Measurements from ENCODE around the gene SAP25. TPM values are rescaled to one million over a fixed set of nuclear protein-coding genes. Genes with fewer than 3 reads are reported as not detected.
A peak's percentile ranks its signal among the peaks of the same experiment; 100 is the strongest.

Gene SAP25
- total and polyA plus RNA-seq, 2 experiments from 2014 or later = 1.8 TPM; not detected in 1

DNA sequence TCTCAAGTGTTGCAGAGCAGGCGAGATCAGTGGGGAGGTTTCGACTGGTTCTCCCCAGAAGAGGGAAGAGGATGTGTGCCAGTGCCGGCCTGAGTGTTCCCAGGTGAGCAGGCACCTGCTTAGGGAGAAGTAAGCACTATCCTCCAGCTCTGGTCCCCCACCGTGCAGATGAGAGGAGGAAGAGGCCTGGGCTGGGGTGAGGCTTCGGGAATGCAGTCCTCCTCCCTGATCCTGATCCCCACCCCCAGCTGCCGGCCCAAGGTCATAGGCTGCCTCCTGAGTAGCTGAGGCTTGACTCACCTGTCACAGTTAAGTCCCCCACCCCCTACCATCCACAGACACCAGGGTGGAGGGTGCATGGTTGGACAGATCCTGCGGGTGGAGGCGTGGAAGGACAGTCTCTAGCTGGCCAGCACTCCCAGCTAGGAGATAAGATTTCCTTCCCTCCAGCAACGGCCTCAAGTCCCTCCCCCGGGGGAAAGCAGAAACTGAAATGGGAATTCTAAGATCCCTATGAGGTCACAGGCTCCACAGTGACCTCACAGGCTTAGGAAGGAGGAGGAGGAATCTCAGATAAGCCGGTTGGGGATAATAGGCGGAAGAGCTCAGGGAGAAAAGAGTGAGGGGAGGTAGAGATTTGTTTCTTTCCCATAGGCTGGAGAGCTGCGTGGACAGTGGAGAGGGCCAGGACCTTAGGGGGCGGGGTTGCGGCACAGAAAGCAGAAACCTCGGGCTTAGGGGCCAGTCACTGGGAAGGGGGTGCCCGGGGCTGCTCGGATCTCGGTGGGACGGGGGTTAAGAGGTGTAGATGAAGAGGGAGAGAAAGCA, 11.2 kb upstream of the SAP25 start:
- H3K9me3 ChIP-seq (ENCODE audit: low read depth) = no peaks in the 10 kb centered on the region
- H4K20me1 ChIP-seq (ENCODE audit: insufficient read depth, poor library complexity, severe bottlenecking) = peaks cover 17% of the 10 kb centered on the region
- peaks cover 35% of the 10 kb centered on the region for H3K79me2 ChIP-seq
- H3K4me3 ChIP-seq = peak overlapping the region; percentile 36
- H3K36me3 ChIP-seq (replicated peaks; ENCODE audit: insufficient read depth, low read depth) = no peaks in the 10 kb centered on the region
- peaks cover 26% of the 10 kb centered on the region for H3K4me1 ChIP-seq (ENCODE audit: insufficient read depth)
- no peaks in the 10 kb centered on the region for H3K27me3 ChIP-seq
- 2% methylated on average over 14 of the region's 20 CpGs for WGBS (ENCODE audit: low lambda C conversion rate, missing lambda C conversion rate)
- peak overlapping the region; percentile 89 for H3K4me2 ChIP-seq
- H3K27ac ChIP-seq = peak overlapping the region; percentile 92
- H3K9me2 ChIP-seq (replicated peaks; ENCODE audit: insufficient read depth) = no peaks in the 10 kb centered on the region
- TF ChIP-seq EZH2phosphoT487 (IDR thresholded peaks at IDR 0.05; ENCODE audit: low read depth, severe bottlenecking, unreplicated experiment) (no peak), CTCF (IDR thresholded peaks at IDR 0.05; ENCODE audit: poor library complexity) (no peak), EZH2 (IDR thresholded peaks at IDR 0.05; ENCODE audit: borderline replicate concordance) (no peak)
- H2AFZ ChIP-seq = no peak overlapping the region
- peak; percentile 89 for DNase-seq (ENCODE audit: low spot score)

- no peaks in the 10 kb centered on the region for H3K36me3 ChIP-seq (replicated peaks; ENCODE audit: insufficient read depth, low read depth)
- no peak for TF ChIP-seq EZH2phosphoT487 (IDR thresholded peaks at IDR 0.05; ENCODE audit: low read depth, severe bottlenecking, unreplicated experiment)
- TF ChIP-seq CTCF (IDR thresholded peaks at IDR 0.05; ENCODE audit: poor library complexity) = no peak
- no peak for TF ChIP-seq EZH2 (IDR thresholded peaks at IDR 0.05; ENCODE audit: borderline replicate concordance)
- peak overlapping the region; percentile 92 for H3K27ac ChIP-seq
- no peaks in the 10 kb centered on the region for H3K9me2 ChIP-seq (replicated peaks; ENCODE audit: insufficient read depth)
- peaks cover 35% of the 10 kb centered on the region for H3K79me2 ChIP-seq
- no peaks in the 10 kb centered on the region for H3K9me3 ChIP-seq (ENCODE audit: low read depth)
- H3K4me2 ChIP-seq = peak overlapping the region; percentile 89
- H3K27me3 ChIP-seq = no peaks in the 10 kb centered on the region
- H4K20me1 ChIP-seq (ENCODE audit: insufficient read depth, poor library complexity, severe bottlenecking) = peaks cover 17% of the 10 kb centered on the region
- H3K4me3 ChIP-seq = peak overlapping the region; percentile 36
- H3K4me1 ChIP-seq (ENCODE audit: insufficient read depth) = peaks cover 24% of the 10 kb centered on the region
- peak; percentile 72 for DNase-seq (ENCODE audit: low spot score)
- no peak overlapping the region for H2AFZ ChIP-seq
- 62% methylated on average over 11 of the region's 15 CpGs for WGBS (ENCODE audit: low lambda C conversion rate, missing lambda C conversion rate)
These were observed 10.5 kb upstream of the SAP25 start for GRCh38 chr7:100584054-100584682.

GRCh38 chr7:100583132-100584053, 9.7 kb upstream of the SAP25 start:
- peaks cover 35% of the 10 kb centered on the region for H3K79me2 ChIP-seq
- H3K9me3 ChIP-seq (ENCODE audit: low read depth) = no peaks in the 10 kb centered on the region
- H3K4me1 ChIP-seq (ENCODE audit: insufficient read depth) = peaks cover 24% of the 10 kb centered on the region
- peak overlapping the region; percentile 19 for H3K4me3 ChIP-seq
- H3K27ac ChIP-seq = peak overlapping the region; percentile 92
- H2AFZ ChIP-seq = no peak overlapping the region
- TF ChIP-seq EZH2phosphoT487 (IDR thresholded peaks at IDR 0.05; ENCODE audit: low read depth, severe bottlenecking, unreplicated experiment) = no peak
- TF ChIP-seq CTCF (IDR thresholded peaks at IDR 0.05; ENCODE audit: poor library complexity) = no peak
- no peak for TF ChIP-seq EZH2 (IDR thresholded peaks at IDR 0.05; ENCODE audit: borderline replicate concordance)
- peak overlapping the region; percentile 89 for H3K4me2 ChIP-seq
- no peaks in the 10 kb centered on the region for H3K9me2 ChIP-seq (replicated peaks; ENCODE audit: insufficient read depth)
- WGBS (ENCODE audit: low lambda C conversion rate, missing lambda C conversion rate) = 50% methylated on average over 23 of the region's 23 CpGs
- no peaks in the 10 kb centered on the region for H3K27me3 ChIP-seq
- DNase-seq (ENCODE audit: low spot score) = peak; percentile 77
- H4K20me1 ChIP-seq (ENCODE audit: insufficient read depth, poor library complexity, severe bottlenecking) = peaks cover 17% of the 10 kb centered on the region
- H3K36me3 ChIP-seq (replicated peaks; ENCODE audit: insufficient read depth, low read depth) = no peaks in the 10 kb centered on the region
